Mesendoderm (in vitro differentiated cells): ENCODE data around the gene WASHC3.
A peak's percentile ranks its signal among the peaks of the same experiment; 100 is the strongest.

ENCODE experiments used
- DNase-seq: peaks from one replicate; pipeline ENCODE4 v3.0.0; 2013
- H2AK5ac ChIP-seq: 2 replicates; pipeline ENCODE4 v1.6.1; 2013; ENCODE audit warnings: low read length, inconsistent platforms
- H2BK120ac ChIP-seq: 2 replicates; pipeline ENCODE4 v1.6.1; 2013; ENCODE audit warnings: low read depth, mild to moderate bottlenecking, low read length, moderate library complexity, mixed read lengths
- H2BK15ac ChIP-seq: replicated peaks from 2 replicates; pipeline ENCODE4 v1.6.1; 2013; ENCODE audit warnings: low read depth, mild to moderate bottlenecking, moderate library complexity
- H2BK5ac ChIP-seq: 2 replicates; pipeline ENCODE4 v1.6.1; 2013; ENCODE audit warnings: low read length, inconsistent platforms
- H3K18ac ChIP-seq: 2 replicates; pipeline ENCODE4 v1.6.1; 2013; ENCODE audit warnings: mild to moderate bottlenecking, low read length, mixed read lengths
- H3K23ac ChIP-seq: one replicate; pipeline ENCODE4 v1.6.1; 2013; ENCODE audit warnings: low read length
- H3K27ac ChIP-seq: 2 replicates; pipeline ENCODE4 v1.5.1; 2013; ENCODE audit warnings: low read depth, mild to moderate bottlenecking, inconsistent platforms, low read length, moderate library complexity
- H3K27me3 ChIP-seq: 2 replicates; pipeline ENCODE4 v1.6.1; 2013; ENCODE audit warnings: low read length, control low read depth, mild to moderate bottlenecking, inconsistent platforms; ENCODE audit not compliant: insufficient read depth, poor library complexity
- H3K36me3 ChIP-seq: 2 replicates; pipeline ENCODE4 v1.6.1; 2013; ENCODE audit warnings: low read length, inconsistent platforms; ENCODE audit not compliant: control insufficient read depth, insufficient read depth
- H3K4ac ChIP-seq: one replicate; pipeline ENCODE4 v1.6.1; 2013; ENCODE audit warnings: low read depth, mild to moderate bottlenecking, low read length, moderate library complexity
- H3K4me1 ChIP-seq: 2 replicates; pipeline ENCODE4 v1.6.1; 2013; ENCODE audit warnings: low read depth, low read length, inconsistent platforms; ENCODE audit not compliant: control insufficient read depth
- H3K4me2 ChIP-seq: 2 replicates; pipeline ENCODE4 v1.6.1; 2013; ENCODE audit warnings: low read length
- H3K4me3 ChIP-seq: 2 replicates; pipeline ENCODE4 v1.5.1; 2013; ENCODE audit warnings: mild to moderate bottlenecking, low read length
- H3K56ac ChIP-seq: one replicate; pipeline ENCODE4 v1.6.1; 2013; ENCODE audit warnings: low read length
- H3K79me1 ChIP-seq: 2 replicates; pipeline ENCODE4 v1.6.1; 2013; ENCODE audit warnings: low read length, inconsistent platforms
- H3K79me2 ChIP-seq: 2 replicates; pipeline ENCODE4 v1.6.1; 2013; ENCODE audit warnings: mild to moderate bottlenecking, low read length; ENCODE audit not compliant: control insufficient read depth, insufficient read depth
- H3K9ac ChIP-seq: 2 replicates; pipeline ENCODE4 v1.6.1; 2013; ENCODE audit warnings: low read length, inconsistent platforms
- H4K5ac ChIP-seq: one replicate; pipeline ENCODE4 v1.6.1; 2013; ENCODE audit warnings: low read length
- H4K8ac ChIP-seq: one replicate; pipeline ENCODE4 v1.6.1; 2013; ENCODE audit warnings: low read depth, mild to moderate bottlenecking, control low read depth, low read length, moderate library complexity
- WGBS: extraction: QIAGEN DNeasy Blood & Tissue Kit; methylation state at CpG from one replicate; pipeline ENCODE4 v1.1.7; 2013; ENCODE audit warnings: low lambda C conversion rate, missing lambda C conversion rate; ENCODE audit not compliant: insufficient coverage; ENCODE audit errors: extremely low coverage; 5-methylcytosine and 5-hydroxymethylcytosine counted together

WASHC3 gene

DNA sequence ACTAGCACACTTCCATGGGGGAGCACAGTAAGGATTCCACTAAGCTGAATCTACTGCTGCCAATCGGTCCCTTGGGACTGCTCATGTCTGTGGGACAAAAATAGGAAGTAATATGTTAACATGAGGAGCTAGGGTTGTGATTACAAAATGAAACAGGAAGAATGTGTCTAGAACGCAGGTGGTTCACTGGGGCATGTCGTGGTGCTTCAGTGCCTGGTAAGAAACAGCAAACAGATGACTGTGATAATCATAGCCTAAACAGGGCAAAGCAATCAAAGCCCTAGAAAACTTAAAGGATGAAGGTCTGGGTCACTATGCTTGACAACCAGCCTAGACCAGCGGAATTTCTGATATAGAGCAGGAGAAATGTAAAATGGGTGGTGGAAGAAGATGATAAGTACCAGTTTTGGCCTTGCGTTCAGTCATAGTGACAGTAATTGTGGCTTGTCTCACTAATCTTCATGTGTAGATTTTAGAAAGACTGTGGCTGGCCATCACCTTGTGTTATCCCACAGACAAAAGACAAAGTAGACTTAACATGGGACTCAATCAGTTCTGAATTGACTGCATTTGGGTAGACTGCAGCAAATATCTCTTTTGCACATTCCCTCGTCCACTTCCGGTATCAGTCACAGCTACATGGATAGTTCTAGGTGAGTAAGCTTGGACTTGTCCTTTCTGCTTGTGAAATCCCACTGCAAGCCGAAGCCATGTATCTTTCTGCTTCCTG, 51.4 kb downstream of the WASHC3 start:
- H3K36me3 ChIP-seq: no peaks in the 10 kb centered on the region
- no peak for DNase-seq
- no peak overlapping the region for H3K4me2 ChIP-seq
- no peaks in the 10 kb centered on the region for H3K79me1 ChIP-seq
- no peak overlapping the region for H2BK5ac ChIP-seq
- H3K23ac ChIP-seq: no peak overlapping the region
- H3K4me1 ChIP-seq: no peaks in the 10 kb centered on the region
- no peak overlapping the region for H4K8ac ChIP-seq
- H3K56ac ChIP-seq: no peak overlapping the region
- H3K9ac ChIP-seq: no peak overlapping the region
- H2AK5ac ChIP-seq: no peak overlapping the region
- WGBS: no CpG with 5 or more reads among the region's 8 CpGs
- H3K4ac ChIP-seq: no peak overlapping the region
- H4K5ac ChIP-seq: no peak overlapping the region
- no peak overlapping the region for H3K18ac ChIP-seq
- no peak overlapping the region for H2BK120ac ChIP-seq
- no peaks in the 10 kb centered on the region for H3K27me3 ChIP-seq
- H3K4me3 ChIP-seq: no peak overlapping the region
- no peak overlapping the region for H2BK15ac ChIP-seq
- no peaks in the 10 kb centered on the region for H3K79me2 ChIP-seq
- no peak overlapping the region for H3K27ac ChIP-seq

DNA sequence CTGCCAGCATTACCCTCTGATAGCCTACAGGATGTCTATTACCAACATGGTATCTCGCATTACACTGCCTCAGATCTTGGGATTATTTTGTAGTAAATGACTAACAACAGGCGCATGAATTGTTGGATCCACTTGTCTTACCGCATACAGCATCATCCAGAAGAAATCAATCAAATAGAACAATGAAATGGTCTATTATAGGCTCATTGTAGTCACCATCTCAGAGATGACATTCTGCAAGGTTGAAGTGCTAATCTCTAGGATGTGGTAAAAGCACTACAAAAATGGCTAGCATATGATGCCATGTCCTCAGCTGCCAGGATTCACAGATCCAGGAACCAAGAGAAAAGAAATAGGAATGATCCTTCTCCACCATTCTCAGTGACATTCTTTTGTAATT, 52.0 kb downstream of the WASHC3 start:
- H3K79me2 ChIP-seq: no peaks in the 10 kb centered on the region
- WGBS: no CpG with 5 or more reads among the region's 3 CpGs
- H3K9ac ChIP-seq: no peak overlapping the region

DNA sequence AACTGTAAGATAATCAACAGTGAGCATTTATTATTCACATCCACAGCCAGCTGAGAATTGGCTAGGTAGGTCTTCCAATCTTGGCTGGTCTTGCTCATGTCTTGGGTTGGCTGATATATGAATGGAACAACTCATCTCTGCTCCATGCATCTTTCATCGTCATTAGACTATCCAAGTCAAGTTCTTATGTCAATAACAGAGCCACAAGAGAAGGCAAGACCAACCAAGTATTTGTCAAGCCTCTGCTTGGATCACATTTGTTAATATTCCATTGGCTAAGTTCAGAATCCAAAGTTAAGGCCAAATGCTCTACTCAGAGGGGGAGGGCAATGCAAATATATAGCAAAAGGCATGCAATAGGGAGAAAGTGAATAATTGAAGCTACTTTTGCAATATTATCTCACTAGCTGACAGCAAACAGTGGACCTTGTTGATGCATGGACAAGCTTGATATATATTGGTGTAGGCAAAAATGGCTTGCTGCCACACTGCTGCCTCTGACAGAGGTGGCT, 53.1 kb downstream of the WASHC3 start:
- no CpG with 5 or more reads among the region's 1 CpG for WGBS
- Histone ChIP-seq H2BK5ac (no peak overlapping the region), H2BK15ac (no peak overlapping the region), H2AK5ac (no peak overlapping the region), H3K79me1 (no peaks in the 10 kb centered on the region), H3K4me2 (no peak overlapping the region), H2BK120ac (no peak overlapping the region), H3K79me2 (no peaks in the 10 kb centered on the region), H3K23ac (no peak overlapping the region), H3K27me3 (no peaks in the 10 kb centered on the region), H3K4me1 (no peaks in the 10 kb centered on the region), H4K5ac (no peak overlapping the region), H3K4ac (no peak overlapping the region), H4K8ac (no peak overlapping the region), H3K27ac (no peak overlapping the region), H3K36me3 (no peaks in the 10 kb centered on the region), H3K9ac (no peak overlapping the region), H3K56ac (no peak overlapping the region), H3K18ac (no peak overlapping the region), H3K4me3 (no peak overlapping the region)
- DNase-seq: no peak

More for the DNA sequence above, 52.0 kb downstream of the WASHC3 start:
- Histone ChIP-seq H3K4me2 (no peak overlapping the region), H2BK15ac (no peak overlapping the region), H3K4me1 (no peaks in the 10 kb centered on the region), H3K4ac (no peak overlapping the region), H3K36me3 (no peaks in the 10 kb centered on the region), H2BK5ac (no peak overlapping the region), H3K79me1 (no peaks in the 10 kb centered on the region), H4K5ac (no peak overlapping the region), H3K27me3 (no peaks in the 10 kb centered on the region), H3K18ac (no peak overlapping the region), H2BK120ac (no peak overlapping the region), H3K4me3 (no peak overlapping the region), H3K23ac (no peak overlapping the region), H2AK5ac (no peak overlapping the region), H3K56ac (no peak overlapping the region), H4K8ac (no peak overlapping the region), H3K27ac (no peak overlapping the region)
- DNase-seq: no peak

DNA sequence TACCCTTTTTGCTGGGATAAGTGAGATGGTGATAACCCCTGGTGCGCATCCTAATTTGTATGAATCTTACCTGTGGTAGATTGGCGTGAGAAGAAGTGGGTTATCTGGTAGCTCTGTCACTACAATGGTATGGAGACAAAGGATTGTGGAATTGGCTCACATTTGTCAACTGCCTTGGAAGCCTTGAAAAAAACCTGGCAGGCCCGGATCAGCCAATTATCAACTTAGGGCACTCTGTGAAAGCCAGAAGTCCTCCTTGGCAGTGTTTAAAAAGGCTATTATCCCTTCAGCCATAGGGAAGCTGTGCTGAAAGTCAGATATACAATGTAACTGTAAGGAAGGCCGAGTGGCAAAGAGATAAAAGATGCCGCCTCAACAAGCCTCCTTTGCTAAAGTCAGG, 56.5 kb downstream of the WASHC3 start:
- Histone ChIP-seq H2BK5ac (no peak overlapping the region), H4K8ac (no peak overlapping the region), H3K36me3 (no peaks in the 10 kb centered on the region), H3K4me1 (no peaks in the 10 kb centered on the region), H3K23ac (no peak overlapping the region), H3K18ac (no peak overlapping the region), H3K4me2 (no peak overlapping the region), H3K27me3 (no peaks in the 10 kb centered on the region), H3K79me2 (no peaks in the 10 kb centered on the region), H2AK5ac (no peak overlapping the region), H3K9ac (no peak overlapping the region), H3K79me1 (no peaks in the 10 kb centered on the region), H3K4ac (no peak overlapping the region), H2BK15ac (no peak overlapping the region), H3K4me3 (no peak overlapping the region), H4K5ac (no peak overlapping the region), H3K27ac (no peak overlapping the region), H3K56ac (no peak overlapping the region), H2BK120ac (no peak overlapping the region)
- DNase-seq: peak; percentile 59
- no CpG with 5 or more reads among the region's 5 CpGs for WGBS

DNA sequence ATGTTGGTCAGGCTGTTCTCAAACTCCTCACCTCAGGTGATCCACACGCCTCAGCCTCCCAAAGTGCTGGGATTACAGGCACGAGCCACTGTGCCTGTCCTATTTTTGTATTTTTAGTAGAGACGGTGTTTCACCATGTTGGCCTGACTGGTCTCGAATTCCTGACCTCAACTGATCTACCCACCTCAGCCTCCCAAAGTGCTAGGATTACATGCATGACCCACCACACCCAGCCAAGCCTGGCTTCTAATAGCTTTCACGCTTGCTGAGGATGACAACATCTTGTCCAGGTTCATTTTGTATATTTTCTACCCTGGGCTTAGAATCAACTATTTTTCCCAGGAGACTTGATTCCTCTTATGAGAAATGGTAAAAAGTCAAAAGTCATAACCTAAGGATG, 64.7 kb downstream of the WASHC3 start:
- DNase-seq: no peak
- H3K79me1 ChIP-seq: no peaks in the 10 kb centered on the region
- no peak overlapping the region for H2BK15ac ChIP-seq
- no peak overlapping the region for H4K5ac ChIP-seq
- no peaks in the 10 kb centered on the region for H3K4me1 ChIP-seq
- H2AK5ac ChIP-seq: no peak overlapping the region
- no peak overlapping the region for H3K27ac ChIP-seq
- no peak overlapping the region for H3K9ac ChIP-seq
- H2BK5ac ChIP-seq: no peak overlapping the region
- H3K36me3 ChIP-seq: no peaks in the 10 kb centered on the region
- H3K79me2 ChIP-seq: no peaks in the 10 kb centered on the region
- H3K18ac ChIP-seq: no peak overlapping the region
- no peaks in the 10 kb centered on the region for H3K27me3 ChIP-seq
- H2BK120ac ChIP-seq: no peak overlapping the region
- H3K23ac ChIP-seq: no peak overlapping the region
- no peak overlapping the region for H3K4me3 ChIP-seq
- no peak overlapping the region for H4K8ac ChIP-seq
- H3K4ac ChIP-seq: no peak overlapping the region
- H3K4me2 ChIP-seq: no peak overlapping the region
- no peak overlapping the region for H3K56ac ChIP-seq
- no CpG with 5 or more reads among the region's 5 CpGs for WGBS

DNA sequence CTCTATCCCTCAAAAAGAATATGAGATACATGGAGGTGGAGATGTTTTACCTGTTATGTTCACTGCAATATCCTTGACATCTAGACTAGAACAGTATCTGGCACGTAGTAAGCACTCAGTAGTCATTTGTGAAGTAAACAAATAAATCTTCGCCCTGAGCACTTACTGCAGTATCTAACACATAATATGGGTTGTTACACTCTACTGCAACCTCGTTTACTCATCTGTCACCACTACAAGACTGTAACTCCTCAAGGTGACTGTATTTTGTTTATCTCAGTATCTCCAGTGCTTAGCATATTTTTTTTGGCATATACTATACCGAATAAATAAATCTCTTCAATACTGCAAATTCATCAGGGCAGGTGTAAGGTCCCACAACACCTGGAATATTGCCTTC, 66.1 kb downstream of the WASHC3 start:
- no CpG with 5 or more reads among the region's 4 CpGs for WGBS
- Histone ChIP-seq H3K23ac (no peak overlapping the region), H3K4me2 (no peak overlapping the region), H3K4ac (no peak overlapping the region), H2AK5ac (no peak overlapping the region), H3K27ac (no peak overlapping the region), H4K8ac (no peak overlapping the region), H2BK15ac (no peak overlapping the region), H3K27me3 (no peaks in the 10 kb centered on the region), H3K79me2 (no peaks in the 10 kb centered on the region), H3K79me1 (no peaks in the 10 kb centered on the region), H3K4me3 (no peak overlapping the region), H2BK5ac (no peak overlapping the region), H2BK120ac (no peak overlapping the region), H3K56ac (no peak overlapping the region), H3K18ac (no peak overlapping the region), H4K5ac (no peak overlapping the region), H3K36me3 (no peaks in the 10 kb centered on the region), H3K9ac (no peak overlapping the region), H3K4me1 (no peaks in the 10 kb centered on the region)
- no peak for DNase-seq
